Mesendoderm (in vitro differentiated cells): ENCODE results near the gene PTPRG. TPM values are rescaled to one million over a fixed set of nuclear protein-coding genes. Genes with fewer than 3 reads are reported as not detected.

Experiments
- small RNA-seq: library from polyadenylated mRNA; stranded (forward); fragments of <200 nt; extraction: miRNeasy Mini kit (QIAGEN cat#:217004); gene quantifications from one replicate; pipeline ENCODE3, GENCODE V24; 2013; ENCODE audit not compliant: insufficient read depth

The PTPRG gene

Small RNA genes lying within 50 kb of the gene (small RNA-seq; reads per million reads assigned to genes)
- gene RF00019 (not detected), gene RNU2-10P (not detected)
